ENCODE data around the gene SLC16A10.

The SLC16A10 gene

DNA sequence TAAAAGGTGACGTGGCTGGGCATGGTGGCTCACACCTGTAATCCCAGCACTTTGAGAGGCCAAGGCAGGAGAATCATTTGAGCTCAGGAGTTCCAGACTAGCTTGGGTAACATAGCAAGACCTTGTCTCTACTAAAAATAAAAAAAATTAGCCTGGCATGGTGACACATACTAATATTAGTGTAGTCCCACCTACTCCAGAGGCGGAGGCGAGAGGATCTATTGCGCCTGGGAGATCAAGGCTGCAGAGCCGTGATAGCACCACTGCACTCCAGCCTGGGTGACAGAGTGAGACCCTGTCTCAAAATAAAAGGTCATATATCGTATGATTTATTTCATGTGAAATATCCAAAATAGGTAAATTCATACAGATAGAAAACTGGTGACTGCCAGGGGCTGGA lies 132.5 kb downstream of the SLC16A10 start:
- DNase-seq (ENCODE audit: low read depth) = no peak
- TF ChIP-seq CTCF (IDR thresholded peaks at IDR 0.05; ENCODE audit: low read length, missing control alignments) = no peak
- no peak overlapping the region for H3K4me3 ChIP-seq (replicated peaks; ENCODE audit: low read depth, low read length)

DNA sequence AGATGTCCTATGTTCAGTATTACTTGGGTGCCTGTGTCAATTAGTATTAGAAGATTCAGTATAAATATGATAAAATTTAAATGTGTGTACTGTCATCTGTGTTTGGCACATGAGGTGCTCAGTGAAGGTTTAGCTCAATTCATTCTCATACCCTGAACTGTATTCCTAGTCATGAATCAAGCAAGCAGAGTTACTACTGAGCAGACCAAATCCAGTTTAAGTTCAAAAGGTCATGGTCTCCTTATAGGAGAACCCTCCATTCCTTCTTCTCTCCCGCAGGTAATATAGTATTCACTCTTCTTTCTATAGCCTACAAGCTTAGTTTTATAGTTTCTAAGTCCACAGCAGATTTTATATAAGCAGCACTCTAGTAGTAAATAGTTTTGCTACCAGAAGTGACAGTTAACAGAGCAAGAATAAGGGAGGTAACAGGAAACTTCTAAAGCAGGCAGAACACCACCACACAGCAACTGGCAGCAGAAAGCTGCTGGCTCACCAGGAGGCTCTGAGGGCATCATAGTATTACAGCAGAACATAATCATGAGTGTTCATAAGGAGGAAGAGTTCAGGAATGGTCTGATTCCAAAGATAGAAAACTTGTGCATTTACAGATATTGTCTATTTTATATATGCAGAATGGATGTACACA lies 133.2 kb downstream of the SLC16A10 start:
- DNase-seq (ENCODE audit: low read depth) = no peak
- TF ChIP-seq CTCF (IDR thresholded peaks at IDR 0.05; ENCODE audit: low read length, missing control alignments) = no peak
- H3K4me3 ChIP-seq (replicated peaks; ENCODE audit: low read depth, low read length) = no peak overlapping the region

GRCh38 chr6:111221804-111222203 lies 134.5 kb downstream of the SLC16A10 start:
- no peak overlapping the region for H3K4me3 ChIP-seq (replicated peaks; ENCODE audit: low read depth, low read length)
- TF ChIP-seq CTCF (IDR thresholded peaks at IDR 0.05; ENCODE audit: low read length, missing control alignments) = no peak
- no peak for DNase-seq (ENCODE audit: low read depth)

DNA sequence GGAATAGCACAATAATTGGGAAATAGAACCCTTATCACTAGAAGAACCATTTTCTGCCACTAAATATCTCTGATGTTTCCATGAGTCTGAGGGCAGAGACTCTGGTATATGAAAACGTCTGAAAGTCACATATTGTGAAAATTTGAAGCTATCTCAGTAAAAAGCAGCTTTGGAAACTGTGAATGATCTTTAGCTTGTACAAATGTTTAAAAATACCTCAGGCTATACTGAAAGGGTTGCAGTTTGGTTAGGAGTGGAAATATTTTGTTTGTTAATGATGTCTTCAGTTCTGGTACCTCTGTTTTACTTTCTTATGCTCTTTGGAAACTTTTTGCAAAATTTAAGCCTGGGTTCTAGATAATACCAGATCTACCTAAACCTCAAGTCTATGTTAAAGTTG lies 135.0 kb downstream of the SLC16A10 start:
- DNase-seq (ENCODE audit: low read depth) = no peak
- H3K4me3 ChIP-seq (replicated peaks; ENCODE audit: low read depth, low read length) = no peak overlapping the region
- no peak for TF ChIP-seq CTCF (IDR thresholded peaks at IDR 0.05; ENCODE audit: low read length, missing control alignments)

GRCh38 chr6:111228094-111228493 lies 140.8 kb downstream of the SLC16A10 start:
- TF ChIP-seq CTCF (IDR thresholded peaks at IDR 0.05; ENCODE audit: low read length, missing control alignments) = no peak
- no peak overlapping the region for H3K4me3 ChIP-seq (replicated peaks; ENCODE audit: low read depth, low read length)
- peak; percentile 45 for DNase-seq (ENCODE audit: low read depth)

- peak; percentile 81 for DNase-seq (ENCODE audit: low read depth)
- TF ChIP-seq CTCF (IDR thresholded peaks at IDR 0.05; ENCODE audit: low read length, missing control alignments) = no peak
- no peak overlapping the region for H3K4me3 ChIP-seq (replicated peaks; ENCODE audit: low read depth, low read length)
Observed at GRCh38 chr6:111230351-111231089, 143.2 kb downstream of the SLC16A10 start.

DNA sequence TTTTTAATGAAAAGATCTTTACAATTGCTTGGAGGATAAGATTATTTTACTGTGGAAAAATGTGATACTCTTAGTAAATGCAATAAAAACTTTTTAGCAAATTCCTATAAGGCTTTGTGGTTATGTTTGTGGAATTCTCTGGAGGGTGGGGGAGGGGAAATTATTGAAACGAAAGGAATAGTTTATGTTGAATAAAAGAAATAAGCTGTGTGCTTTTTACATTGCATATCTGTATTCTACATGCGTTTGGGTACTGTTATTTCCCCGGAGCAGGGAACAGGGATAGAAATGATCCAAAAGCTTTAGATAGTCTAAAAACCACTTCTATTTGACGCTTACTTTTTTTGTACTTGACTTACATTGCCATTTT lies 143.8 kb downstream of the SLC16A10 start:
- DNase-seq (ENCODE audit: low read depth) = no peak
- H3K4me3 ChIP-seq (replicated peaks; ENCODE audit: low read depth, low read length) = no peak overlapping the region
- TF ChIP-seq CTCF (IDR thresholded peaks at IDR 0.05; ENCODE audit: low read length, missing control alignments) = no peak
